ENCODE data around the gene FUT2.

DNA sequence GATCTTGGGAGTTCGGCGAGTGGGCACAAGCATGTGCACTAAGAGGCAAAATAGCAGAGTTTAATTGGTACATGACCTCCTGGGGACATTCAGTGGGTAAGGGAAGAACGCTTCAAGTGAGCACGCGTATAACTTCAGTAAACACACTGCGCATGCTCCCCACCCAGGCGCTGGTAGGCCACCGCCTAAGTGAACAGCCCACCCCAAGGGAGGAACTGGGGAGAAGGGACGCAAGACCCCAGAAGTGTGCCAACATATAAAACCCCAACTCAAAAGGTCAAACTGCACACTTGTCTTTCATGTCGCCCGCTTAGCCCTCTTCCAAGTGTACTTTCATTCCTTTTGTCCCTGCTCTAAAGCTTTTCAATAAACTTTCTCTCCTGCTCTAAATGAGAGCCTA lies 12.4 kb upstream of the FUT2 start:
- TF ChIP-seq, protein P1, sequence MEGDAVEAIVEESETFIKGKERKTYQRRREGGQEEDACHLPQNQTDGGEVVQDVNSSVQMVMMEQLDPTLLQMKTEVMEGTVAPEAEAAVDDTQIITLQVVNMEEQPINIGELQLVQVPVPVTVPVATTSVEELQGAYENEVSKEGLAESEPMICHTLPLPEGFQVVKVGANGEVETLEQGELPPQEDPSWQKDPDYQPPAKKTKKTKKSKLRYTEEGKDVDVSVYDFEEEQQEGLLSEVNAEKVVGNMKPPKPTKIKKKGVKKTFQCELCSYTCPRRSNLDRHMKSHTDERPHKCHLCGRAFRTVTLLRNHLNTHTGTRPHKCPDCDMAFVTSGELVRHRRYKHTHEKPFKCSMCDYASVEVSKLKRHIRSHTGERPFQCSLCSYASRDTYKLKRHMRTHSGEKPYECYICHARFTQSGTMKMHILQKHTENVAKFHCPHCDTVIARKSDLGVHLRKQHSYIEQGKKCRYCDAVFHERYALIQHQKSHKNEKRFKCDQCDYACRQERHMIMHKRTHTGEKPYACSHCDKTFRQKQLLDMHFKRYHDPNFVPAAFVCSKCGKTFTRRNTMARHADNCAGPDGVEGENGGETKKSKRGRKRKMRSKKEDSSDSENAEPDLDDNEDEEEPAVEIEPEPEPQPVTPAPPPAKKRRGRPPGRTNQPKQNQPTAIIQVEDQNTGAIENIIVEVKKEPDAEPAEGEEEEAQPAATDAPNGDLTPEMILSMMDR (IDR thresholded peaks at IDR 0.05; ENCODE audit: insufficient read depth, low read length, poor library complexity, severe bottlenecking) = no peak
- no peak for TF ChIP-seq EZH2phosphoT487 (conservative IDR thresholded peaks at IDR 0.05; ENCODE audit: low read length)
